Peyer's patch (tissue), 4 donors: ENCODE measurements around the gene TEX55.

ENCODE experiments used
- CTCF ChIP-seq, 6 experiments: fragments of 450-650 bp in 4 of 6; fragments of 200-600 bp in 2 of 6; sonication (generic) in 1 of 6; IDR thresholded peaks; one replicate each; pipeline ENCODE4 v1.5.1; 2017 to 2019; ENCODE audit warnings: antibody characterized with exemption in 6 of 6, mild to moderate bottlenecking in 3 of 6, moderate library complexity in 1 of 6
- POLR2A ChIP-seq, 2 donors: fragments of 450-650 bp; IDR thresholded peaks; one replicate each; pipeline ENCODE4 v1.5.1; 2017; ENCODE audit warnings: antibody characterized with exemption in 2 of 2, mild to moderate bottlenecking in 2 of 2, moderate library complexity in 2 of 2

GRCh38 chr3:119122350-119122749 is 23.6 kb upstream of the TEX55 start:
- TF ChIP-seq CTCF (IDR thresholded peaks at IDR 0.05) (no peak), POLR2A (IDR thresholded peaks at IDR 0.05) (no peak)
